Neural progenitor cell (in vitro differentiated cells): Measurements from ENCODE around the gene SMPDL3B. TPM values are rescaled to one million over a fixed set of nuclear protein-coding genes. Genes with fewer than 3 reads are reported as not detected.
A peak's percentile ranks its signal among the peaks of the same experiment; 100 is the strongest.

Experiments
- DNase-seq: peaks from one replicate; pipeline ENCODE4 v3.0.0-alpha.2; 2016; ENCODE audit warnings: low spot score
- H2AFZ ChIP-seq: fragments of 200-600 bp; sonication (generic); replicated peaks from 2 replicates; pipeline ENCODE4 v1.6.1; 2016; ENCODE audit warnings: antibody characterized with exemption
- H3F3A ChIP-seq: fragments of 200-600 bp; sonication (generic); 2 replicates; pipeline ENCODE4 v1.6.1; 2016; ENCODE audit warnings: antibody characterized with exemption, low read depth
- H3K27ac ChIP-seq: fragments of 200-600 bp; sonication (generic); 2 replicates; pipeline ENCODE4 v1.5.1; 2016; ENCODE audit warnings: mild to moderate bottlenecking
- H3K27me3 ChIP-seq: fragments of 200-600 bp; sonication (generic); 2 replicates; pipeline ENCODE4 v1.6.1; 2016; ENCODE audit warnings: mild to moderate bottlenecking, moderate library complexity
- H3K36me3 ChIP-seq: fragments of 200-600 bp; sonication (generic); 2 replicates; pipeline ENCODE4 v1.5.1; 2016
- H3K4me1 ChIP-seq: fragments of 200-600 bp; sonication (generic); 2 replicates; pipeline ENCODE4 v1.6.1; 2016; ENCODE audit warnings: mixed run types
- H3K4me2 ChIP-seq: fragments of 200-600 bp; sonication (generic); 2 replicates; pipeline ENCODE4 v1.6.1; 2016
- H3K4me3 ChIP-seq: fragments of 200-600 bp; sonication (generic); 2 replicates; pipeline ENCODE4 v1.5.1; 2016
- H3K79me2 ChIP-seq: fragments of 200-600 bp; sonication (generic); 2 replicates; pipeline ENCODE4 v1.6.1; 2016; ENCODE audit warnings: low read depth
- H3K9ac ChIP-seq: fragments of 200-600 bp; sonication (generic); 2 replicates; pipeline ENCODE4 v1.6.1; 2016
- H3K9me3 ChIP-seq: fragments of 200-600 bp; sonication (generic); 2 replicates; pipeline ENCODE4 v1.5.1; 2016; ENCODE audit warnings: low read depth
- H4K20me1 ChIP-seq: fragments of 200-600 bp; sonication (generic); 2 replicates; pipeline ENCODE4 v1.6.1; 2016; ENCODE audit warnings: low read depth
- H3K27ac Mint-ChIP-seq: 3 replicates; pipeline ENCODE4 v1.8.0; 2021; ENCODE audit warnings: mixed read lengths
- H3K27me3 Mint-ChIP-seq: 2 replicates; pipeline ENCODE4 v1.8.0; 2022; ENCODE audit warnings: low read depth, mild to moderate bottlenecking, inconsistent platforms, moderate library complexity, mixed read lengths; ENCODE audit not compliant: insufficient read depth
- H3K36me3 Mint-ChIP-seq: 3 replicates; pipeline ENCODE4 v1.8.0; 2021; ENCODE audit warnings: mixed read lengths
- H3K4me1 Mint-ChIP-seq: 3 replicates; pipeline ENCODE4 v1.8.0; 2021; ENCODE audit warnings: mixed read lengths
- H3K4me3 Mint-ChIP-seq: 3 replicates; pipeline ENCODE4 v1.8.0; 2021; ENCODE audit warnings: mild to moderate bottlenecking, moderate library complexity, mixed read lengths
- H3K9me3 Mint-ChIP-seq: 3 replicates; pipeline ENCODE4 v1.8.0; 2020; ENCODE audit warnings: mixed read lengths
- EZH2 ChIP-seq: fragments of 200-600 bp; sonication (generic); IDR thresholded peaks from 2 replicates; pipeline ENCODE4 v1.6.1; 2017; ENCODE audit warnings: antibody characterized with exemption, mild to moderate bottlenecking, moderate library complexity
- EZH2phosphoT487 ChIP-seq: fragments of 200-600 bp; sonication (generic); IDR thresholded peaks from 2 replicates; pipeline ENCODE4 v1.6.1; 2017; ENCODE audit warnings: antibody characterized with exemption
- total RNA-seq: library from RNA; depleted of rRNA; stranded (reverse); fragments of >200 nt; gene quantifications from 2 replicates; pipeline ENCODE4 v1.2.3, GENCODE V29; 2015; ENCODE audit warnings: low replicate concordance
- TF ChIP-seq, protein P1 (sequence below): fragments of 200-600 bp; sonication (generic); IDR thresholded peaks from 2 replicates; pipeline ENCODE4 v1.5.1; 2017; ENCODE audit warnings: antibody characterized with exemption, mild to moderate bottlenecking

The SMPDL3B gene
- total RNA-seq, 1 donor from 2014 or later: 1.2 TPM

- H3K9me3 ChIP-seq: no peaks in the 10 kb centered on the region
- no peak overlapping the region for H3K9ac ChIP-seq
- H3K79me2 ChIP-seq: no peaks in the 10 kb centered on the region
- no peaks in the 10 kb centered on the region for H3K4me1 ChIP-seq
- Mint-ChIP-seq H3K36me3 (peaks cover 7% of the 10 kb centered on the region), H3K27me3 (no peaks in the 10 kb centered on the region), H3K4me1 (no peaks in the 10 kb centered on the region), H3K4me3 (no peak overlapping the region), H3K27ac (no peak overlapping the region), H3K9me3 (no peaks in the 10 kb centered on the region)
- H3K4me2 ChIP-seq: no peak overlapping the region
- no peak overlapping the region for H2AFZ ChIP-seq
- no peaks in the 10 kb centered on the region for H3K27me3 ChIP-seq
- H3K27ac ChIP-seq: no peak overlapping the region
- no peak overlapping the region for H3K4me3 ChIP-seq
- no peaks in the 10 kb centered on the region for H3F3A ChIP-seq
- no peaks in the 10 kb centered on the region for H3K36me3 ChIP-seq
- H4K20me1 ChIP-seq: no peaks in the 10 kb centered on the region
- TF ChIP-seq EZH2: no peak
- TF ChIP-seq, protein P1, sequence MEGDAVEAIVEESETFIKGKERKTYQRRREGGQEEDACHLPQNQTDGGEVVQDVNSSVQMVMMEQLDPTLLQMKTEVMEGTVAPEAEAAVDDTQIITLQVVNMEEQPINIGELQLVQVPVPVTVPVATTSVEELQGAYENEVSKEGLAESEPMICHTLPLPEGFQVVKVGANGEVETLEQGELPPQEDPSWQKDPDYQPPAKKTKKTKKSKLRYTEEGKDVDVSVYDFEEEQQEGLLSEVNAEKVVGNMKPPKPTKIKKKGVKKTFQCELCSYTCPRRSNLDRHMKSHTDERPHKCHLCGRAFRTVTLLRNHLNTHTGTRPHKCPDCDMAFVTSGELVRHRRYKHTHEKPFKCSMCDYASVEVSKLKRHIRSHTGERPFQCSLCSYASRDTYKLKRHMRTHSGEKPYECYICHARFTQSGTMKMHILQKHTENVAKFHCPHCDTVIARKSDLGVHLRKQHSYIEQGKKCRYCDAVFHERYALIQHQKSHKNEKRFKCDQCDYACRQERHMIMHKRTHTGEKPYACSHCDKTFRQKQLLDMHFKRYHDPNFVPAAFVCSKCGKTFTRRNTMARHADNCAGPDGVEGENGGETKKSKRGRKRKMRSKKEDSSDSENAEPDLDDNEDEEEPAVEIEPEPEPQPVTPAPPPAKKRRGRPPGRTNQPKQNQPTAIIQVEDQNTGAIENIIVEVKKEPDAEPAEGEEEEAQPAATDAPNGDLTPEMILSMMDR: no peak
- no peak for DNase-seq
These were observed 39.6 kb downstream of the SMPDL3B start for GRCh38 chr1:27974417-27974781.

GRCh38 chr1:27979151-27979858, 44.5 kb downstream of the SMPDL3B start:
- Mint-ChIP-seq H3K27me3 (no peaks in the 10 kb centered on the region), H3K4me1 (peaks cover 14% of the 10 kb centered on the region), H3K4me3 (no peak overlapping the region), H3K27ac (no peak overlapping the region), H3K36me3 (peaks cover 7% of the 10 kb centered on the region), H3K9me3 (no peaks in the 10 kb centered on the region)
- no peaks in the 10 kb centered on the region for H3K36me3 ChIP-seq
- no peak overlapping the region for H3K4me2 ChIP-seq
- H3K9ac ChIP-seq: no peak overlapping the region
- H3K27me3 ChIP-seq: no peaks in the 10 kb centered on the region
- TF ChIP-seq, protein P1: peak; percentile 50
- TF ChIP-seq EZH2phosphoT487 (no peak), EZH2 (no peak)
- H4K20me1 ChIP-seq: peaks cover 3% of the 10 kb centered on the region
- H3K4me1 ChIP-seq: peaks cover 6% of the 10 kb centered on the region
- H3K79me2 ChIP-seq: no peaks in the 10 kb centered on the region
- no peak overlapping the region for H2AFZ ChIP-seq
- H3K4me3 ChIP-seq: no peak overlapping the region
- H3K27ac ChIP-seq: no peak overlapping the region
- H3K9me3 ChIP-seq: no peaks in the 10 kb centered on the region
- peak; percentile 38 for DNase-seq
- peaks cover 2% of the 10 kb centered on the region for H3F3A ChIP-seq

DNA sequence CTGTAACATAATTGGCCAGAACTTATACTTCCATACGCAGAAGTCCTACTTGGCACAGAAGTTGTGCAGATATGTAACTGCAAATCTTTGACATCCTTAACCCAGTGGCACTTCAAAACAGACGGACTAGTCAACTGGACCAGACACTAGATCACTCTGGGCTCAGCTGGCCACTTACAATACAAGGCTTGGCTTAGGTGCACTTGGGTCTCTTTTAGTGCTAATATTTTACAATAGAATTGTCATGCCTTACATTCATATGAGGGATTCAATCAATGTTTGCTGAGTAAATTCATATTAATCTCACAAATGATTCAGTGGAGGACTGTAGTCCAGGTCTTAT, 45.0 kb downstream of the SMPDL3B start:
- no peak for TF ChIP-seq EZH2phosphoT487
- TF ChIP-seq, protein P1: no peak
- no peak for TF ChIP-seq EZH2
- H3K4me2 ChIP-seq: no peak overlapping the region
- H3K27ac ChIP-seq: no peak overlapping the region

More for the DNA sequence above, 45.0 kb downstream of the SMPDL3B start:
- Histone ChIP-seq H3K4me3 (no peak overlapping the region), H4K20me1 (peaks cover 3% of the 10 kb centered on the region), H3K4me1 (peaks cover 6% of the 10 kb centered on the region), H3F3A (peaks cover 2% of the 10 kb centered on the region), H3K36me3 (no peaks in the 10 kb centered on the region), H3K79me2 (no peaks in the 10 kb centered on the region), H2AFZ (no peak overlapping the region), H3K9me3 (no peaks in the 10 kb centered on the region), H3K27me3 (no peaks in the 10 kb centered on the region), H3K9ac (no peak overlapping the region)
- Mint-ChIP-seq H3K4me1 (peaks cover 14% of the 10 kb centered on the region), H3K27ac (no peak overlapping the region), H3K36me3 (peaks cover 7% of the 10 kb centered on the region), H3K9me3 (no peaks in the 10 kb centered on the region), H3K27me3 (no peaks in the 10 kb centered on the region), H3K4me3 (no peak overlapping the region)
- DNase-seq: no peak
